Colon (tissue), 2 donors: Measurements from ENCODE around the gene SHISA8.
"Not testable (repeated sequence)": the region's sequence is repeated elsewhere in the genome, so short reads cannot be mapped to it uniquely, and the experiment has no call there.

Experiments
- FAIRE-seq: peaks from 2 replicates; lab custom pipeline; 2012; peaks lifted over from hg19 to GRCh38; lab: Jason Lieb, UNC
- donor health status: control.
- donor health status: control.

SHISA8 gene

DNA sequence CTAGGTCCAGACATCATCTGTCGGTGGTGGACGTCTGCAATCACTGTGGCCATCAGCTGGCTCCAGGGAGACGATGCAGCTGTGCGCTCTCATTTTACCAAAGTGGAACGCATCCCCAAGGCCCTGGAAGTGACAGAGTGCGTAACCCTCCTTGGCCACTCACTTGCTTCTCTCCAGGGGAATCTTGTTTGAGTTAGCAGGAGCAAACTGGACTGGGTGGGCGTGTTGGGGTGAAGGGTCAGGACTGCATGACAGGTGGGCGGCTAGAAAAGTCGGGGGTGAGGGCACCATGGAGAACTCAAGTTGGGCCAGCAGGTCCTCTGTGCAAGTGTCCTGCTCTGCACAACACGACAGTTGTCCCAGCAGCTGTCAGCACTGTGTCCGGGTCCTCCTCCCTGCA lies 16.2 kb downstream of the SHISA8 start:
- FAIRE-seq: no peak

DNA sequence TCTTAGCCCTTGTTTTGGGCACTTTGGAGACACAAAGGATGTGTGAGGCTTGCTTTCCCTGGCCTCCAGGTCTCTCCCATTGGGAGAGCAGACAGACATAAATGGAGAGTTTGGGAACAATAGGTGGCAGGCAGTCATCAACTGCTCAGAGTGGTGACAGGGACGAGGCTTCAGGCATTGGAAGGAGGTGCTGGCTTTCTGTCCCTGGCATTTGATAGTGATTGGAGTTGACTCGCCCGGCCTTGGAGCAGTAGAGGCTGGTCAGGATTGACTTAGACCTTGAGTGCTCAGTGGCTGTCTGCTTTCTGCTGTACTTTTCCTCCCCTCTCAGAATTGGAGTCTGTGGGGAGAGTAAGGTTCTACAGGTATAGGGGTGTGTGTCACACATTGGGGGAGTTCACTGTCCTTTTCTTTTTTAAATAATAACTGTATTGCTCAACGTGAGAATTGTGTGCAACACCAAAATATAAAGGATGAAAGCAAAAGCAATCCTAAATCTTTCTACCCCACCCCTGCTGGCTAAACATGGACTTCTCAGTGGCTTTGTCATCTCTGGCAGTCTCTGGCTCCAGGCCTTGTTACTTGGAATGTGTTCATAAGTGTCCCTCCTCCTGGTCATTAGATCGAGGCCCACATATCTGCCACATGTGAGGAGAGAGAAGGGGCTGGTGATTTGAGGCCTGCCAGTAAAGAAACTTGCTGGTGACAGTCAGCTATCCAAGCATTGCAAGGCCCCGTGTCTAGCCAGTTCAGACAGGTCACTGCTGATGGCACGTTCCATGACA lies 21.1 kb downstream of the SHISA8 start:
- no peak for FAIRE-seq

DNA sequence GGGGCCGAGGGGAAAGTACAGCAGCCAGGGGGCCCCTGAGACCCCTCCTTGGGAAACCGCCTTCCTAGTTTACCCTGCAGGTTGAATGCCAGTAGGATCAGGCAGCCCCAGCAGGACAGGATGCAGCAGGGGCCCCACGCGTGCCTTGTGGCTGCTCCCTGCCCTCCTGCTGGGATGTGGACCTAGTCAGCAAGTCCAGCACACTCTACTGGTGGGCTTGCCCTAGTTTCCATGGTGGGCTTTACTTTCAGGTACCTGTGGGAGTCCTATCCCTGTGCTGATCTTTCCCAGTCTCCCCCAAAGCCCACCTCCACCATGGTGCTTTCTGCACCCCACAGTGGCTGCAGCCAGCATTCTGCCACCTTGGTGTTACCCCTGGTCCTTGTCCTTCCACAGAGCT lies 22.2 kb downstream of the SHISA8 start:
- no peak for FAIRE-seq

- FAIRE-seq: no peak
Measured at GRCh38 chr22:41891407-41891806, 23.5 kb downstream of the SHISA8 start.

GRCh38 chr22:41888627-41889200 lies 26.2 kb downstream of the SHISA8 start:
- FAIRE-seq: no peak

DNA sequence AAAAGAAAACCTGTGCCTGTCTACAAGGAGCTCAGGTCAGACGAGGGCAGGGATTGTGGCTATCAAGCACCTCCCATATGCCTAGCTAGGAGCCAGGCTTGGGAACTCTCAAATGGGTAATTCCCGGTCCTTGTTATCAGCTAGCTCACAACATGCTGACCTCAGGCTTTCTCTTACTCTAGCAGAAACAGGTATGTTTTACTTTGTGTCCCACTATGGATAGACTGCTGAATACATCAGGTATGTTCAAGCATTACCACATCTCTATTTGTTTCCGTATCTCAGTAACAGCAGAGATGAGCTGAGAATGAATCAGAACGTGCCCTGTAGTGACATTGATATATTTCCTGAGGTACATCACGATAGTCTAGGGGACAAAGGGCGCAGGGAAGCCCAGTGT lies 29.4 kb downstream of the SHISA8 start:
- no peak for FAIRE-seq

DNA sequence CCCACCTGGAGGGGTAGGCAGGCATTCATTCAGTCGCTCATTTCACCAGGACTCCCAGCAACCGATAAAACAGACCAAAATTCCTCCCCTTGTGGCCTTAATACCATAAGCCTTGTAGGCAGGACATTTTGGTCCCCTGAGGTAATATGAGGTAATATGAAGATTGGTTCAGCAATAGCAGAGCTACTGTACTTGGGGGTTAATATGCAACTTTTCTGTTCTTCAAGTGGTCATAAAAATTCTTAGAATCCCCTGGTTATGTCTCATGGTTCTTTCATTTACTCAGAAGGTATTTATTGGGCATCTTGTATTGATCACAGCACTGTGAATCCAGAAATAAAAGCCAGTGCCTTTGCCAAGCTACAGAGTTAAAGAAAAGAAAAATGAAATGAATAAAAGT lies 29.8 kb downstream of the SHISA8 start:
- FAIRE-seq: no peak

GRCh38 chr22:41883400-41883799 lies 31.5 kb downstream of the SHISA8 start:
- FAIRE-seq: no peak

- no peak for FAIRE-seq
Measured at GRCh38 chr22:41880653-41881052, 34.2 kb downstream of the SHISA8 start.

- no peak for FAIRE-seq
Measured at GRCh38 chr22:41876675-41877074, 38.2 kb downstream of the SHISA8 start.

DNA sequence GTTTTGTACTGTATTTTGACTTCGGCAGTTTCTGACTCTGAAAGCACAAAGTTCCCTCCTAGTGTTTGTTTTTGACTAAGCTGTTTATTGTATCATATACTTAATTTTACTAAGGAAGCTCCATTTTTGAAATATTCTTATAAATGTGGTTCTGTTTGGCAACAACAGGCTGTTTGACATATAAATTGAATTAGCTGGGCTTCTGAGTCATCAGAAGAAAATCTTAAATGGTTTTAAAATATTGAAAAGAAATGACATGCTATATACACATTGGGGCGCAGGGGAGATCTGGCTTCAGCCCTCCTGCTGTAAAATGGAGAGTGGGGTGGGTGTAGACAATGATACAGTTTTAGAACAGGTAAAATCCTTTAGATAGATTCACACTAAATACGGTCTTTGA lies 38.6 kb downstream of the SHISA8 start:
- no peak for FAIRE-seq

DNA sequence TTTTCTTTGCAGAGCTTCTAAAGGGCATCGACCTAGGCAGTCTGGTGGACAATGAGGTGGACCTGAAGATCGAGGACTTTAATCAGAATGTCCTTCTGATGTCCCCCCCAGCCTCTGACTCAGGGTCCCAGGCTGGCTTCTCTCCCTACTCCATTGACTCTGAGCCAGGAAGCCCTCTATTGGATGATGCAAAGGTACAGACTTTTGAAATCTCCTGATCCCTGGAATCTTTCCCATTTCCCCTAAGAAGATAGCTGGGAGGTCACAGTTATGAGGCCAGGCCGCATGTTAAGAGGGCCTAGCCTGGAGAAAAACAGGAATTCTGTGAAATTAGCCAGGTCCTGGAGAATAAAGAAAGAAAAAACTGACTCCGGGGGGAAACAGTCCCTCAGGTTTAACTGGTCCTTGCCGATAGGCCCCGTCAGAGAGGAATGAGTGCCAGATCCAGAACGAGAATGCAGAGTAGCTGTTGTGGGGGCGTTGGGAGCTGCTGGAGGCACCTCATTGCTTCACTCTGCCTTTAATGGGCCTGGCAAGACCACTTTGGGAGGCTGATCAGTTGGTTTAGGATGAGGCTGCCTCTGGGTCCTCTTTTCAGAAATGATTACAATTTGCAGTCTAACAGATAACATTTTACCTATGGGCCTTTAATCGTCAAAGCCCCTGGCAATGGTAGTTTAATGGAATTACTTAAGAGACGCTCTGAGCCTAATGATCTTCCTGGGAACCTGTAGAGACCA lies 39.2 kb downstream of the SHISA8 start:
- FAIRE-seq: no peak

DNA sequence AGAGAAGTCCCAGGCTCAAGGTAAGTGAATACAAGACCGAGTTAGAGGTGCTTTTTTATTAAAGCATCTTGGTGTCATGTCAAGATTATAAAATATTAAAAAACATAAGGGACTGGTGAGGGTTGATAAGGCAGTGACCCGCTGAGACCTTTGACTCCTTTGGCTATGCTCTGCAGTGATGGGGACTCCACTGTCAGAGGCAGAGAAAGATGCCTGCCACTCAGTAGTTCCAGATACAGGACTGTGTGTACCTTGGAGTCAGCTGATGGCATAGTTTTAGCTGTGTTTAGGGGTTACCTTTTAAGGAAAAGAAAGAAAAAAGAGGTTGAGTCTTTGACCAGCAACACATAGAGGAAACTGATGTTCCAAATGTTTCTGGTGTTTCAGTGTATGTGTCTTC lies 40.8 kb downstream of the SHISA8 start:
- FAIRE-seq: no peak

GRCh38 chr22:41873391-41873790 lies 41.5 kb downstream of the SHISA8 start:
- FAIRE-seq: no peak

- no peak for FAIRE-seq
Measured at GRCh38 chr22:41870786-41871185, 44.1 kb downstream of the SHISA8 start.

- not testable (repeated sequence) for FAIRE-seq
Measured at GRCh38 chr22:41870081-41870480, 44.8 kb downstream of the SHISA8 start.

GRCh38 chr22:41868556-41868955 lies 46.3 kb downstream of the SHISA8 start:
- FAIRE-seq: no peak

- no peak for FAIRE-seq
Measured at GRCh38 chr22:41863472-41863871, 51.4 kb downstream of the SHISA8 start.

- FAIRE-seq: no peak
Measured at GRCh38 chr22:41862530-41863266, 52.2 kb downstream of the SHISA8 start.

DNA sequence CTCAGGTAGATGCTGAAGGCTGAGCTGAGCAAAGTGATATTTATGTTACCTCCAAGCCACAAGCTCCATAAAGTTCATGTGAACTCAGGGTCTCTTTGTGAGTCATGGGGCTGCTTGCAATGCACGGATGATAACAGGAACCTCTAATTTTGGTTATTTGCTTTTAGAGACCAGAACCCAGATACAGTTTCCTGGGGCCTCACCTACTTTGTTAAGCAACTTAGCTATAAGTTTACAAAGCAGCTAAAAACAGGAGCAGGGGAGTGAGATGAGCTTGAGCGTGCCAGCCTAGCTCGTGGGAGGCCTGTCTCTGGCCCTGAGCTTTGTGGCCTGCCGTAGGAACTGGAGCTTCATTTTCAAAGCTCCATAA lies 52.7 kb downstream of the SHISA8 start:
- FAIRE-seq: no peak
